ENCODE measurements around the gene DPYD.

The DPYD gene

GRCh38 chr1:97069312-97069711 is 851.5 kb downstream of the DPYD start:
- TF ChIP-seq CTCF (IDR thresholded peaks at IDR 0.05; ENCODE audit: extremely low read depth, insufficient read depth, missing control alignments): no peak
- in situ Hi-C loops (cut with MboI; ENCODE audit: low pct_unique_long_range_greater_than_20kb, low sequenced_read_pairs, unreplicated experiment): no loop called here
- DNase-seq (ENCODE audit: low spot score): no peak

- in situ Hi-C loops (cut with MboI; ENCODE audit: low pct_unique_long_range_greater_than_20kb, low sequenced_read_pairs, unreplicated experiment): no loop called here
- no peak for TF ChIP-seq CTCF (IDR thresholded peaks at IDR 0.05; ENCODE audit: extremely low read depth, insufficient read depth, missing control alignments)
- no peak for DNase-seq (ENCODE audit: low spot score)
Observed at GRCh38 chr1:97066860-97067259, 854.0 kb downstream of the DPYD start.

- no peak for DNase-seq (ENCODE audit: low spot score)
- in situ Hi-C loops (cut with MboI; ENCODE audit: low pct_unique_long_range_greater_than_20kb, low sequenced_read_pairs, unreplicated experiment): no loop called here
- TF ChIP-seq CTCF (IDR thresholded peaks at IDR 0.05; ENCODE audit: extremely low read depth, insufficient read depth, missing control alignments): no peak
Observed at GRCh38 chr1:97063532-97063931, 857.3 kb downstream of the DPYD start.

GRCh38 chr1:97061604-97062003 is 859.2 kb downstream of the DPYD start:
- TF ChIP-seq CTCF (IDR thresholded peaks at IDR 0.05; ENCODE audit: extremely low read depth, insufficient read depth, missing control alignments): no peak
- DNase-seq (ENCODE audit: low spot score): no peak
- in situ Hi-C loops (cut with MboI; ENCODE audit: low pct_unique_long_range_greater_than_20kb, low sequenced_read_pairs, unreplicated experiment): no loop called here

- no peak for TF ChIP-seq CTCF (IDR thresholded peaks at IDR 0.05; ENCODE audit: extremely low read depth, insufficient read depth, missing control alignments)
- no peak for DNase-seq (ENCODE audit: low spot score)
- in situ Hi-C loops (cut with MboI; ENCODE audit: low pct_unique_long_range_greater_than_20kb, low sequenced_read_pairs, unreplicated experiment): no loop called here
Observed at GRCh38 chr1:97056386-97056785, 864.4 kb downstream of the DPYD start.

GRCh38 chr1:97053268-97053667 is 867.6 kb downstream of the DPYD start:
- DNase-seq (ENCODE audit: low spot score): no peak
- in situ Hi-C loops (cut with MboI; ENCODE audit: low pct_unique_long_range_greater_than_20kb, low sequenced_read_pairs, unreplicated experiment): no loop called here
- TF ChIP-seq CTCF (IDR thresholded peaks at IDR 0.05; ENCODE audit: extremely low read depth, insufficient read depth, missing control alignments): no peak

- no peak for TF ChIP-seq CTCF (IDR thresholded peaks at IDR 0.05; ENCODE audit: extremely low read depth, insufficient read depth, missing control alignments)
- no peak for DNase-seq (ENCODE audit: low spot score)
- in situ Hi-C loops (cut with MboI; ENCODE audit: low pct_unique_long_range_greater_than_20kb, low sequenced_read_pairs, unreplicated experiment): no loop called here
Observed at GRCh38 chr1:97051823-97052222, 869.0 kb downstream of the DPYD start.

Data from GM13977 (cell line).